MM.1S (cell line): Measurements from ENCODE around the gene GPR35.

ENCODE experiments used
- CTCF ChIP-seq: fragments of 300-600 bp; sonication (generic); IDR thresholded peaks from 2 replicates; pipeline ENCODE4 v1.5.1; 2016; ENCODE audit warnings: antibody characterized with exemption, low read length, mixed read lengths
- EZH2 ChIP-seq: fragments of 300-600 bp; sonication (generic); optimal IDR thresholded peaks from 2 replicates; pipeline ENCODE3; 2017; ENCODE audit warnings: low read depth, mild to moderate bottlenecking, antibody characterized with exemption, low read length, mixed read lengths
- EZH2phosphoT487 ChIP-seq: fragments of 300-600 bp; sonication (generic); IDR thresholded peaks from 2 replicates; pipeline ENCODE4 v1.6.1; 2018; ENCODE audit warnings: antibody characterized with exemption, low read length

GRCh38 chr2:240620859-240621258, 4.4 kb upstream of the GPR35 start:
- no peak for TF ChIP-seq CTCF
- TF ChIP-seq EZH2phosphoT487: no peak
- TF ChIP-seq EZH2: no peak
